Hematopoietic multipotent progenitor cell treated with erythropoietin and hydrocortisone succinate and interleukin-3 and kit ligand, for 15 days (in vitro differentiated cells): ENCODE measurements around the gene HELB.
"Not testable (repeated sequence)": the region's sequence is repeated elsewhere in the genome, so short reads cannot be mapped to it uniquely, and the experiment has no call there.

Experiments
- DNase-seq: peaks from one replicate; pipeline ENCODE4 v3.0.0-alpha.2; 2015; ENCODE audit warnings: low spot score

HELB gene

DNA sequence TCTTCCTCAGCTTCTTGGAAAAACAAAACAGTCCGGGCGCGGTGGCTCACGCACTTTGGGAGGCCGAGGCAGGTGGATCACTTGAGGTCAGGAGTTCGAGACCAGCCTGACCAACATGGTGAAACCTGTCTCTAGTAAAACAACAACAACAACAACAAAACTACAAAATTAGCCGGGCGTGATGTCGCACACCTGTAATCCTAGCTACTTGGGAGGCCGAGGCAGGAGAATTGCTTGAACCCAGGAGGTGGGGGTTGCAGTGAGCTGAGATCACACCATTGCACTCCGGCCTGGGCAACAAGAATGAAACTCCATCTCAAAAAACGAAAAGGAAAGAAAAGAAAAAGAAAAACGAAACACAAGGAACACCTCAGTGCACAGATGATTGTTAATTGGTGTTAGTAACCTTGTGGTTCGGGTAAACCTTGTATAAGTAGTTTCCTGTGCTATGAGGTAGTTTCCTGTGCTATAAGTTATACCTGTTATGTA is 1.1 kb downstream of the HELB start:
- DNase-seq = not testable (repeated sequence)

DNA sequence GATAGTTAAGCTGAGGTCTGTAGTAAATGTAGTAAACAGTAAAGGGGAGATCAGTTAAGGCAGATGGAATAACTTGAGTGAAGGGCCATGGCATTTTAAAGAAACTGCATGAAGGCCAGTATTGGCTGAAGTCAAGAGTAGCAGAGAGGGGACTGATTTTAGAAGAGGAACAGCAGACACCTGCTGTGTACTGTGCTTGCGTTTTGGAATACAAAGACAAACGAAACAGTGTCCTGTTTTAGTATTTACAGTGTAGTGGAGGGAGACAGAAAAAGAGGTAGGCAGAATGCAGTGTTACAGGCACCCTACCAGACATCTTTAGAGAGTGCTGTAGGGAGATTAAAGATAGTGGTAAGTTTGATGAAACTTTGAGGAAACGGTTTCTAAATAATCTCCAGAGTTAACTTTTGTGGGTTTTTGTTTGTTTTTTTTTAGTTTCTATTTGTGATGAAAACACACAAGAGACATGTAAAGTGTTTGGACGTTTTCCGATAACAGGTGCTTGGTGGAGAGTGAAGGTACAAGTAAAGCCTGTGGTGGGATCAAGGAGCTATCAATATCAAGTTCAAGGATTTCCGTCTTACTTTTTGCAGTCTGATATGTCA is 2.1 kb downstream of the HELB start:
- DNase-seq = peak; percentile 9

DNA sequence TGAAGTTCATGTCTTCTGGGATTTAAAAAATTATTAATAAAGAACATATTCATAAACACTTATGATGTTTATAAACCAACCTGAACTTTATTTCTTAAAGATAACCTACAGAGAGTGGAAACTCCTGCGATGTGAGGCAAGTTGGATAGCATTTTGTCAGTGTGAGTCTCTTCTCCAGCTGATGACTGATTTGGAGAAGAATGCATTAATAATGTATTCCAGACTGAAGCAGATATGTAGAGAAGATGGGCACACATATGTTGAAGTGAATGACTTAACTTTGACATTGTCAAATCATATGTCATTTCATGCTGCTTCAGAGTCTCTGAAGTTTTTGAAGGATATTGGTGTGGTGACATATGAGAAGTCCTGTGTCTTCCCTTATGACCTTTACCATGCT is 7.3 kb downstream of the HELB start:
- DNase-seq = no peak

DNA sequence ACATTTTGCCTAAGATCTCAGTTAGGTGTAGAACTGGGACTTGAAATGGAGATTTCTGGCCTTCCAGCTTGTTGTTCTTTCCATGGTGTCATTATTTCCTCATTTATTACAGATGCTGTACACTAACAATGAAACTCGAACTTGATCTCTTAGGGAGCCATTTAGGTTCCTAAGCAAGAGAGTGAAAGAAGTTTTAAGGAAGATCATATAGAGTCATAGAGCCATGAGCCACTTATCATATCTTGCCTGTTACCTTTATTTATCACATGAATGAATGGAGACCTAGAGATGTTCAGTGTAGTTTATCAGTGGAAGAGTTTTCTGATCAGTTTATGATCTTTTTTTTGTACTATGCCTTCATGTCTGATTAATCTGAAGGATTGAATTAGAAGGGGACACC is 9.9 kb downstream of the HELB start:
- DNase-seq = no peak

DNA sequence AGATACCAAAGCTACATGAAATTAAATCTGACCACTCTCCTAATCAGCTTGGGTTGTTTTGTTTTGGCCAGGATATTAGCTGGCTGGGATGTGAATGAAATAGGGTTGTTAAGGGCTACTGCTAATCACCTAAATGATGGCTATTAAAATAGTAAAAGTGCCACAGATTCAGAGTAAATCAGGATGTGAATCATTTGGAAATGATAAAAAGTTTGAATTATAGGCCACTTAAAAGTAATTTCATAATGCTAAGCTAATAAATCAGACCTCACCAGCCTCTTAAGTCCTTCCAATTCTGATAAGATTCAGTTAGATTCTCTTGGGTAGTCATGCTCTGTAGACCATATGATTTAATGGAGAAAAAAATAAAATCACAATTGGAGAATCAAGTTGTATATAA is 12.0 kb downstream of the HELB start:
- no peak for DNase-seq

DNA sequence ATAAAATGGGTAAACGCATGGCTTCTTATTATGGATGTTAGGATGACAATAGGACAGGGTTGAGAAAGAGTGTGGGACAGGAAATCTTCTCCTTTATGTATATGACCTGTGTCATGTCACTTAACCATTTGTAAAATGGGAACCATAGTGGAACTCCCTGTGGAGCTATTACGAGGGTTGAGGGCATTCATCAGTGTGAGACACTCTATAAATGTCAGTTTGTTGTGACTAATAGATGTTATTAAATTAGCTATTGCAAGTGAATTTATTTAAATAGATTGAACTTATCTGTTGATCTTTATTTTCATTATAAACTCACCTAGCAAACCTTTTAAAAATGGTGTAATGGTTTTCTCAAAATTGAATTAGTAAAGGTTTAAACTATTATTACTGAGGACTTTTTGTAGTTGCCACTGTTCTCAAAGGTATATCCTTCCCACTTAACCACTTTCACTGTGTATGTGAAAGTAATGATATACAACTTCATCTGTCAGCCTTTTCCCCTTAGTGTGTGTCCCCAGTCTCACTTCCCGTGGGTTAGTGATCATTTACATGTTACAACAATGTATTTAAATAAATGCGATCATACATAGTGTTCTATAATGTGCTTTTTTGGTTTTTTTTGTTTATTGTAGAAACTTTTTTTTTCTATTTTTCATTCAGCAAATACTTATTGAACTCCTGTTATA is 17.1 kb downstream of the HELB start:
- DNase-seq = no peak

DNA sequence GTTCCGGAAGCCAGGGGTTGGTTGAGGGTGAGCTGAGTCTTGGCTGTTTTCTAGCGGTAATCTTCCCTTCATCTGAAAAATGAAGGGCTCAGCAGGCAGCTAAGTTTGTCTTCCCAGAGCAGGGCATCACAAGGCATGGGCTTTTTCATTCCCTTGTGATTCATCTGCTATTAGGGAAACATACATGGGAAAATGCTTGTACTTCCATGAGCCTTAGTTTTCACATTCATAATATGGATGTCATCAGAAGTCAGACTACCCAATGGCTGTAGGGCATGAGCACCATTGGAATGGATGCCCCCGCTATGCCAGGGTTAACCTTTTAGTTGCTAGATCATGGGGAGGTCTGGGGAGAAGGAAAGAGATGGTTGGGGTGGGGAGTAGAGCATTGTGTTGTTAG is 18.7 kb downstream of the HELB start:
- DNase-seq = no peak

DNA sequence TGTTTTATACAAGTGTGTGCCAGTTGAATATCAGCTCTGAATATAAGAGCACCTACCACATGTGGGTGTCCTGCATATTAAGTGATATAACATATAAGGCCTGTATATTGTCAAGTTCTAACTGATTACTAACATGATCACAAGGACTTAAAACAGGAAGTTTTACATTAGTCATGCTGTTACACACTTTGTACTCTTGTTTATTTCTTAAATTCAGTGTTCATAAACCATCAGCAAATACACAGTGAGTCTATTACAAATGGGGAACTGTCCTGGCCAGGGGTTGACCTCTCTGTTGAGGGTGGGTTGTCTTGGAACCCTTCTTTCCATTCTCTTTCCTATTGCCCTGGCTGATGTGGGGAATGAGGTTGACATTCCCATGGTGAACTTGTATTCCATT is 19.1 kb downstream of the HELB start:
- DNase-seq = no peak

DNA sequence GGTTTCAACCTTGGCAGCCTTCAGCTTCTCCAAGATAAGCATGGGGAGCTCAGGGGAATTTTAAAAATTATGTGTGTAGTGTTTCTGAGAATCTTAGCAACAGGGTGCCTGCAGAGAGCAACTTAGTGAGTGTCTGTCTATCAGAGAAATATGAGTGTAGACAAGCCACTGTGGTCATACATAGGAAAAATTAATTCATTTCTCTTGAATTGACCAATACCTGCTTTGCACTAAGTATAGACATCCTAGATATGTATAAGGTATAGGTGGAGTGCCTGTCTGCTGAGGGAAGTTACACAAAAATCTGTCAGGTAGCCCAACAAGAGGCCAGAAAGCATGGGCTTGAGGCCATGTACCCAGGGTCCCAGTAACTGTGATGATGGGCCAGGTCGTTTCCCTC is 20.7 kb downstream of the HELB start:
- no peak for DNase-seq

DNA sequence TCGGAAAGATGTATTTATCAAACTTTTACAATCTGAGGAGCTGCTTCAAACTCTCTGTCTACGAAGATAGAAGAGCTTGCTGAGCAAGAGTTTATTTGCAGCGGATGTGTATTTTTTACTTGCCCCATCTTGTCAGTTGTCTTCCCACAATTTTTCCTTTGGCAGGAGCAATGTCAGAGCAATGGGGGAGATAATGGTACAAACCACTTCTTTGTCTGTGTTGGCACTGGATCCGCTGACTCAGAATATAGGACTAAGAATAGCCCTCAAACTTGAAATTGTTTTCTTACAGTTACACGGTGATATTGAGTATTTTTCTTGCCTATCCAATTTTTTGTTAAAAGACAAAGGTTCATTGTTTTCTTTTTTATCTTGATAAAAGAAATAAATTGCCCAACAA is 27.6 kb downstream of the HELB start:
- DNase-seq = no peak

DNA sequence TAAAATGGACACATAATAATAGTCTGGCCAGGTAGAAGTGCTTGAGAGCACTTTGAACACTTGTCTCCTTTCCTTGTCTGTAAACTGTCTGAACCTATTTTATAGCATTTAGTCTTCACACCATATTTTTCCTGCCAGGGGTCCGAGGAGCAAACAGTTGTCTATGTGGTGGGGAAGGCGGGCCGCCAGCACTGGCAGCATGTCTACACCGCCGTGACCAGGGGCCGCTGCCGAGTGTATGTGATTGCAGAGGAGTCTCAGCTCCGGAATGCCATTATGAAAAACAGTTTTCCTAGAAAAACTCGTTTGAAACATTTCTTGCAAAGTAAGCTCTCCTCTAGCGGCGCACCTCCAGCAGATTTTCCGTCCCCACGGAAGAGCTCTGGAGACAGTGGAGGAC is 28.7 kb downstream of the HELB start:
- no peak for DNase-seq

DNA sequence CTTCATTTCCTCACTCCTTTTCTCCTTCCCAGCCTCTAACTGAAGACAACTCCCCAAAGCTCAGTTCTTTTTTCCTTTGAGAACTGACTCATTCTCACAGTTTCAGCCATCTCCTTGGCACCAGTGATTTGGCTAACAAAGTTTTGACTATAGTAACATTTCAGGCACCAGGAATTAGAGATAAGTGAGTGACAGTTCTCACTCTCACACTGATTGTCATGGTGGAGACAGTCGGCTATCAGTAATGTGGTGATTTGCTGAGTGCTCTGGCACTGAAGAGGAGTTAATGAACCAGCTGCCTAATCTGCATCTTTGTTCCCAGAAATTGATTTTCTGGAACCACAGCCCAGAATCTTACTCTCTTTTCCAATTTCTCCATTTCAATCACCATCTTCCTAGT is 29.5 kb downstream of the HELB start:
- DNase-seq = no peak

DNA sequence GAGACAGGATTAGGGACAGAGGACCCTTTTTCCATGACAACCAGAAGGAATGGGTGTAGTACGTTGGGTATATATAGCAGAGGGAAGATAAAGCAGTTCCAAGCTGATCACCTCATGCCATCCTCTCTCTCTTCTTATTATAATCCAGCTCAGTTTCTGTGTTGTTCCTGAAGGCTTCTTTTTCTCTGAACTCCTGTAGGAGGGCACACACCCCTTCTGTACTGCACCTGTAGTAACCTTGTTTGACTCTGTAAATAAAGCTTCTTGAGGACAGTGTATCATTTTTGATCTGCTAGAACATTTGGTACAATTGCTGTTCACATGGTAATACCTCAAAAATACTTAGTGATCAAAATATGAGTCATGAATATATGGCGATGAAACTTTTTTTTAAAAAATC is 33.5 kb downstream of the HELB start:
- DNase-seq = no peak

DNA sequence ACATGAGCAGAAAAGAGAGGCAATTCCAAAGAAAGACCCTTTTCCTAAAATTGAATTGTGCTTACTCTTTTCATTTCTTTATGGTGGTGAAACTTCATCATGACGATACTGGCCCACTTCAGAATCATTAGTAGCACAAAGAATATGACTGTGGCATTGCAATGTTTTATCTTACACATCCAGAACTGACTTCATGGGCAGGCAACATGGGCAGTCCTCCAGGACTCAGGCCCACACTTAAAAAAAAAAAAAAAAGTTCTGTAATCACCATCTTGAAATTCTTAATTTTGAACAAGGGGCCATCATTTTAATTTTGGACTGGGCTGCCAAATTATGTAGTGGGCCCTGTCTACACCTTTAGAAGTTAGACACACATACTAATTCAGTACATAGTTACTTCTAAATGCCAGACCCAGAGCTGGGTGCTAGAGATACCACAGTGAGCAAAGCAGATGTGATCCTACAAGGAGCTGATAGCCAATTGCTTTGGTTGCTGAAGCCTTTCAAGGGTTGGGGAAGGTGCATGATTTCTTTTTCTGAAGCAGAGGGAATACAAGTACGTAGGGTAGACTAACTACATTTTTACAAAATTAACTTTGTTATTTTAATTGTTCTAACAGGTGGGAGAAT is 35.2 kb downstream of the HELB start:
- peak; percentile 78 for DNase-seq

DNA sequence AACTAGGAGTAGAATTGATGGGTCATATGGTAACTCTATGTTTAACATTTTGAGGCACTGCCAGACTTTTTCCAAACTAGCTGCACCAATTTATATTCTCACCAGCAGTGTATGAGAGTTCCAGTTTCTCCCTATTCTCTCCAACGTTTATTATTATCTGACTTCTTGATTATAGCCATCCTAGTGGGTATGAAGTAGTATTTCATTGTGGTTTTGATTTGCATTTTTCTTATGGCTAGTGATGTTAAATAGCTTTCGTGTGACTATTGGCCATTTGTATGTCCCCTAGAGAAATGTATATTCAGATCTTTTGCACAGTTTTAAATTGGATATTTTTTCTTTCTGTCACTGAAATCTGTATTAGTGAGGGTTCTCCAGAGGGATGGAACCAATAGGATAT is 37.8 kb downstream of the HELB start:
- DNase-seq = no peak

DNA sequence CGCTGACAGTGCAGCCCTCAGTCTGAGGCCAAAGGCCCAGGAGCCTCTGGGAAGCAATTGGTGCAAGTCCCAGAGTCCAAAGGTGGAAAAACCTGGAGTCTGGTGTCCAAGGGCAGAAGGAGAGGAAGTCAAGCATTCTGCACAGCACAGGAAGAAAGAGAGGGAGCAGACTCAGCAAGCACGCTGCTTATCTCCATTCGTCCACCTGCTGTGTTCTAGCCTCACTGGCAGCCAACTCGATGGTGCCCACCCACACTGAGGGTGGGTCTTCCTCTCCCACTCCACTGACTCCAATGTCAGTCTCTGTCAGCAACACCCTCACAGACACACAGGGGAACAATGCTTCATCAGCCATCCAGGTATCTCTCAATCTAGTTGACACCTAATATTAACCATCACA is 38.8 kb downstream of the HELB start:
- peak; percentile 59 for DNase-seq

DNA sequence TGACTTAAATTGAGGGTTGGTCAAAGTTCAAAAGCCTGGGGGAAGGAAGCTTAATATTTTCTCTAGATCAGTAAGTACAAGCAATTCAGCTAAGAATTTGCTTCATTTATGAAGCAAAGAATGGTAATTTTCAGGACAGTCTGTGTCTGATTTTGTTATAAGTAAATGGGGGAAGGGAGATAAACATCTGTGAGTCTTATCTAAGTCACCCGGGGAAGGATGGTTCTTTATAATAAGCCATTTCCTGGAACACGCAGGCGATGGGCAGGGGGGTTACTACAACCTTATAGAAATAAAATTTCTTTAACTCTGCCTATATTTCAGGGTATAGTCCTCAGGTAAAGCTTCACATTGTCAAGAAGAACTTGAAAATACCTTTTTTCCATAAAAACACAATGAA is 42.9 kb downstream of the HELB start:
- peak; percentile 14 for DNase-seq

DNA sequence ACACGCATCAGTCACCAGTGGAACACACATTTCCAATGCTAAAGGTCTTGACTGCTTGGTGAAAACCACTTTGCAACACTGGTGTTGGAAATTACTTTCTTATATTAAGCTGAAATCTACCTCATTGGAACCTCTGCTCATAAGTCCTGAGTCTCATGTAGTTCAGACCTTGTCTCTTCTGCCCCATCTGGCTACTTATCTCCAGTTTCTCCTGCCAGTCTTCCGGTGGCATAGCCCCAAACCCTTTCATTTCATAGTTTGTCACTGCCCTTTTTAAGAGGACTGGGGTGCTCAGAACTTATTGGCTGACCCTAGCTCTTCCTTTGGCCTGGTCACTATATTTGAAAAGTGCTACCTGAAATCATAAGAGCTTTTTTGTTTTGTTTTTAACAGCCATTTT is 43.7 kb downstream of the HELB start:
- peak; percentile 60 for DNase-seq

DNA sequence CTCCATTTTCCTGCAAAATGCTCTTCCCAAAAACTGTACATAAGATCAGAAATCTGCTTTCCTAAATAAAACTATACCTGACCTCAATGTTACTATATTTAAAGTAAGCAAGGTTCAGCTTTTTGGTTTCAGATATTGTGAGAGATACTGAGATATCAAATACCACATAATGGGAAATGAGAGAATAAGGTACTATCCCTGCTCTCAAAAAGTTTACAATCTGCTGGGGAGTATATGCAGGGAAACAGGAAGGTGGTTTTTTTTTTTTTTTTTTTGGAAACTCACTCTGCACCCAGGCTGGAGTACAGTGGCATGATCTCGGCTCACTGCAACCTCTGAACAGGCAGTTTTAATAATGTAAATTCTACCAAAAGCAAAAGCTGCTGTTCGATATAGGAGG is 49.0 kb downstream of the HELB start:
- DNase-seq = no peak

DNA sequence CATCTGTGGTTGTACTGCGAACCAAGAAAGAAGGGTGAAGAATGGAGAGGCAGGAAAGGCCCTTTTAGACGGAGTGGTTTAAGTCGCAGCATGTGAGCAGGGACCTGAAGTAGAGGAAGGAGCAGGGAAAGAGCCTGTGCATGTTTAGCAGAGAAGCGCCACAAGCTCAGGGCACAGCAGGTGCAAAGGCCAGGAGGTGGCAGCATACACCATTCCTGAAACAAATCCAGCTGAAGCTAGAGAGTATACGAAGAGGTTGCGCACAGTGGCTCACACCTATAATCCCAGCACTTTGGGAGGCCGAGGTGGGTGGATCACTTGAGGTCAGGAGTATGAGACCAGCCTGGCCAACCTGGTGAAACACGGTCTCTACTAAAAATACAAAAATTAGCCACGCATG is 49.9 kb downstream of the HELB start:
- peak; percentile 24 for DNase-seq

DNA sequence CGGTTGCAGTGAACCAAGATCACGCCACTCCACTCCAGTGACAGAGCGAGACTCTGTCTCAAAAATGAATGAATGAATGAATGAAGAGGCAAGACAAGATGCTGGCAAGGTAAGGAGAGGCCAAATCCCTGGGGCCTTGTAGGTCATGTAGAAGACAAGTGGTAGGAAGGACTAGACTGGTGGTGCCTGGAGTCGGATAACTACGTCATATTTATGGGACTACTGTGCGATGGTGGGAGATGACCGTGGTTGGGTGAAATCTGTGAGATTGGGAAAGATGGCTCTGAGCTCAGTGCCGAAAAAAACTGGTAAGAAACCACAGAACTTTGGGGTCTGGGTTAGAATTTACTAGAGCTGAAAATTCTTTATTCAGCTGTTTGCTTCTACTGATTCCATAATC is 50.6 kb downstream of the HELB start:
- no peak for DNase-seq

DNA sequence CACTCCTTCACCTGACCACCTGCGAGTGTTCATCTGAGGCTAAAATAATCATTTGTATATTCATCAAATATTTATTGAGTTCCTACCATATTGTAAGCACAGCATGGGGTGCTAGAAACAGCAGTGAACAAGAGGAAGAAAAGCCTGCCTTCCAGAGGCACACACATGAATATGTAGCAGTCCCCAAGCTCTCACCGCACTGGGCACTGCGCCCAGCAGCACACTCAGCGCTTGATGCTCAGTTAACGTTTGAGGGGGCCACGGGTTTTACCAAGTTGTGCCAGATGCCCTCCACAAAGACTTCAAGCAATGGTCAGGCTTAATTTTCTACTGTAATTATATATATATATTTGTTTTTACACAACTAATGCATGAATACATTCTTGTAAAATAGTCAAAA is 52.0 kb downstream of the HELB start:
- DNase-seq = no peak

DNA sequence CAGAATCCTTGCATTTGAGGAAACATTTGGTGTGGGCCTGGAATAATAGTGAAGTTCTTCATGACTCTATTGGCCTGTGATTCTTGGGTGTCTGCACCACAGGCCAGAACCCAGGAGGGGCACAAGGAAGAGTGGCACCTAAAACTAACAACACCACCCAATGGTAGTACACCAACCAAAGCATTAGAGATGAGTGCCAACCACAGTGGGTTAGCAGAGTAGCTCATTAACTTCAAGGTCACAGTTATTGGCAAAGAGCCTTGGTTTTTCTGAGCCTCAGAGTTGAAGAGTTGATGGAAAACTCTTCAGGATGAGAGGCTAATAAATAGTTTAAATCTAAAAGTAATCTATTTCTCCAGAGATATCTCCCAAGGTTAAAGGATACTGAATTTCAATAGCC is 57.0 kb downstream of the HELB start:
- DNase-seq = no peak

DNA sequence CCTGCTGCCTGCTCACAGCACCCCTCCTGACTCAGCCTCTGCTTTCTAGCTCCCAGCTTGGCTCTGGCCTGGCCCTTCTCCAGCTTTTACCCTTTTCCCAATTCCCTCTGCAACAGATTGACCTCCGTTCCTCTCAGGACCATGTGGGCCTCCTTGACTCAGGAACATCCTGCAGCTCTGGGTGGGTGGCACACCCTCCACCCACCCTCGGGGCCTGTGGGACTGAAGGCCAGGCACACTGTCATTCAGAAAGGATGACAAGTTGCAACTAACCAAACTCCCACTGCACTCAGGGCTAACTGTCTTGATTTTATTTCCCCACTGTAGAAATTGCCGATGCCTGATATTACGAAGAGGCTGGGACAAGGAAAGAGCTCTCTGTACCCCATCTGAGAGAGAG is 59.4 kb downstream of the HELB start:
- DNase-seq = no peak
